Peyer's patch (tissue), 4 donors: ENCODE results near the gene PPM1J.

Experiments
- POLR2A ChIP-seq, 2 donors: fragments of 450-650 bp; IDR thresholded peaks; one replicate each; pipeline ENCODE4 v1.5.1; 2017; ENCODE audit warnings: antibody characterized with exemption in 2 of 2, mild to moderate bottlenecking in 2 of 2, moderate library complexity in 2 of 2
- TF ChIP-seq, protein P1 (sequence below), 6 experiments: fragments of 450-650 bp in 4 of 6; fragments of 200-600 bp in 2 of 6; sonication (generic) in 1 of 6; IDR thresholded peaks; one replicate each; pipeline ENCODE4 v1.5.1; 2017 to 2019; ENCODE audit warnings: antibody characterized with exemption in 6 of 6, mild to moderate bottlenecking in 3 of 6, moderate library complexity in 1 of 6

DNA sequence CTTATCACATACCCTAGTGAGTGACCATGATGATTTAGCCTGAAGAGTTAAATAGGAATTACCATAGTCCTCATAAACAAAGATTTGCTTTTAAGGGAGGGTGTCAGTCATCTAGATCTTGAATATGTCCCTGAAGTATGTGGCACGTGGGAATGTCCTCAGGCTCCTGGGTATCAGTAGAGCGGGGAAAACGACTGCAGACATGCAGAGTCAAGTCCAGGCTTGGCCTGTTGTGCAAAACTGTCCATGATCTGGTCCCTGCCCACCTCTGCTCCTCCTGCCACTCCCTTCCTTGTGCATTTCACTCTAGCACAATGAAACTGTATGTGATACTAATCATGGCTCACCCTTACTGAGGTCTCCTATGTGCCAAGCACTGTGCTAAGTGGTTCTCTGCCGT, 27.8 kb downstream of the PPM1J start:
- no peak for TF ChIP-seq POLR2A (IDR thresholded peaks at IDR 0.05)
- TF ChIP-seq, protein P1, sequence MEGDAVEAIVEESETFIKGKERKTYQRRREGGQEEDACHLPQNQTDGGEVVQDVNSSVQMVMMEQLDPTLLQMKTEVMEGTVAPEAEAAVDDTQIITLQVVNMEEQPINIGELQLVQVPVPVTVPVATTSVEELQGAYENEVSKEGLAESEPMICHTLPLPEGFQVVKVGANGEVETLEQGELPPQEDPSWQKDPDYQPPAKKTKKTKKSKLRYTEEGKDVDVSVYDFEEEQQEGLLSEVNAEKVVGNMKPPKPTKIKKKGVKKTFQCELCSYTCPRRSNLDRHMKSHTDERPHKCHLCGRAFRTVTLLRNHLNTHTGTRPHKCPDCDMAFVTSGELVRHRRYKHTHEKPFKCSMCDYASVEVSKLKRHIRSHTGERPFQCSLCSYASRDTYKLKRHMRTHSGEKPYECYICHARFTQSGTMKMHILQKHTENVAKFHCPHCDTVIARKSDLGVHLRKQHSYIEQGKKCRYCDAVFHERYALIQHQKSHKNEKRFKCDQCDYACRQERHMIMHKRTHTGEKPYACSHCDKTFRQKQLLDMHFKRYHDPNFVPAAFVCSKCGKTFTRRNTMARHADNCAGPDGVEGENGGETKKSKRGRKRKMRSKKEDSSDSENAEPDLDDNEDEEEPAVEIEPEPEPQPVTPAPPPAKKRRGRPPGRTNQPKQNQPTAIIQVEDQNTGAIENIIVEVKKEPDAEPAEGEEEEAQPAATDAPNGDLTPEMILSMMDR (IDR thresholded peaks at IDR 0.05): no peak
